Stimulated activated memory B cell treated with anti-CD40 and anti-IgM and Interleukin-4, amounts not matched to agents 10 μg/mL and 1 μg/mL and 100 μg/mL, for 72 hours (primary cell): ENCODE measurements around the gene OR52I1.

Experiments
- ATAC-seq: fragments of 150-1000 bp; cut with Tn5 transposase; 2 replicates; pipeline ENCODE4 v1.10.0; 2021
- H3K27ac Mint-ChIP-seq: one replicate; pipeline ENCODE4 v1.8.0; 2022; ENCODE audit warnings: mild to moderate bottlenecking, mixed read lengths
- H3K27me3 Mint-ChIP-seq: one replicate; pipeline ENCODE4 v1.8.0; 2022; ENCODE audit warnings: mixed read lengths
- H3K36me3 Mint-ChIP-seq: one replicate; pipeline ENCODE4 v1.8.0; 2022; ENCODE audit warnings: mixed read lengths
- H3K4me1 Mint-ChIP-seq: one replicate; pipeline ENCODE4 v1.8.0; 2022; ENCODE audit warnings: mixed read lengths
- H3K4me3 Mint-ChIP-seq: one replicate; pipeline ENCODE4 v1.8.0; 2022; ENCODE audit warnings: mild to moderate bottlenecking, moderate library complexity, mixed read lengths
- H3K9me3 Mint-ChIP-seq: one replicate; pipeline ENCODE4 v1.8.0; 2022; ENCODE audit warnings: mixed read lengths

Gene OR52I1, protein sequence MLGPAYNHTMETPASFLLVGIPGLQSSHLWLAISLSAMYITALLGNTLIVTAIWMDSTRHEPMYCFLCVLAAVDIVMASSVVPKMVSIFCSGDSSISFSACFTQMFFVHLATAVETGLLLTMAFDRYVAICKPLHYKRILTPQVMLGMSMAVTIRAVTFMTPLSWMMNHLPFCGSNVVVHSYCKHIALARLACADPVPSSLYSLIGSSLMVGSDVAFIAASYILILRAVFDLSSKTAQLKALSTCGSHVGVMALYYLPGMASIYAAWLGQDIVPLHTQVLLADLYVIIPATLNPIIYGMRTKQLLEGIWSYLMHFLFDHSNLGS

GRCh38 chr11:4593739-4594138 is at the start of gene OR52I1:
Gene OR52I1, plus strand, starts transcription at chr11:4594039. Its CDS starts 0 bp downstream, at chr11:4594039.
- ATAC-seq, result no peak
- H3K4me3 Mint-ChIP-seq, result no peak within 1 kb of the TSS
- H3K27me3 Mint-ChIP-seq, result no peaks in the 10 kb centered on the region
- no peaks in the 10 kb centered on the region for H3K9me3 Mint-ChIP-seq
- no peak within 1 kb of the TSS for H3K27ac Mint-ChIP-seq
- no peaks in the 10 kb centered on the region for H3K4me1 Mint-ChIP-seq
- H3K36me3 Mint-ChIP-seq, result peaks cover 25% of the 10 kb centered on the region

DNA sequence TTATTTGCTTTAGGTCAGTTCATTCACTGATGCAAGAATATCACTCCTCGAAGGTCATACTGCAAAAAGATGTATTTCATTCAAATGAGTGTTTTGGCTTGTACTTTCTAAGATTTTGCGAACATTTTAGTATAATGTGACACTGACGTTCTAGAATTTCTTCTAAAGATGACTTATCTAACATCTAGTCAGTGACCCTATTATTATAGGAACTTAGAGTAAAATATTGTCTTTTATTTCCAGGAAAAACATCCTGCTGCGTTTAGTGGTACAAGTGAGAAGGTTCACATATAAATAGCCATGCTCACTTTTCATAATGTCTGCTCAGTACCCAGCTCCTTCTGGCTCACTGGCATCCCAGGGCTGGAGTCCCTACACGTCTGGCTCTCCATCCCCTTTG is 48.9 kb upstream of the OR52I1 start, which contains the start of gene OR52M1:
Gene OR52M1, plus strand, starts transcription at position 301 of the 400 bp plus-strand sequence. Its CDS starts 0 bp downstream, at position 301.
- Mint-ChIP-seq H3K27ac (no peak within 1 kb of the TSS), H3K4me3 (no peak within 1 kb of the TSS), H3K27me3 (no peaks in the 10 kb centered on the region), H3K9me3 (no peaks in the 10 kb centered on the region), H3K36me3 (no peaks in the 10 kb centered on the region), H3K4me1 (no peaks in the 10 kb centered on the region)
- no peak for ATAC-seq

DNA sequence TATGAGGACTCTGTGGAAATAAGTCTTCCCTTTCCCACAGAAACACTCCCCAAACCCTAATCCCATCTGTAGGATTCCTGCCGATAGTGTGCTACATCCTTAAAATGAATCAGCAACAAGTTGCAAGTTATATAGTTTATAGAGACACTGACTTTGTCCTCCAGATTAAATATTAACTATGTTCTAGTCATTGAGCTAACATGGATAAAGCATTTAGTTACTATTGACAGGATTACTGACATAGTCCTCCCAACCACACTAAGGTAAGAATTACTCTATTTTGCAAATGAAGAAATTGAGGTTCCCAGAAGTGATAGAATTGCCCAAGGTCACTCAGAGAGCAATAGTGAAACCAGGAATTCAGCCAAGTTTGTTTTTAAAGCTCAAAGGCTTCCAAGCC is 47.0 kb upstream of the OR52I1 start:
- Mint-ChIP-seq H3K27ac (no peak overlapping the region), H3K4me3 (no peak overlapping the region), H3K27me3 (peaks cover 9% of the 10 kb centered on the region), H3K9me3 (peaks cover 4% of the 10 kb centered on the region), H3K36me3 (no peaks in the 10 kb centered on the region), H3K4me1 (no peaks in the 10 kb centered on the region)
- no peak for ATAC-seq

- Mint-ChIP-seq H3K4me3 (no peak overlapping the region), H3K27ac (no peak overlapping the region), H3K9me3 (peaks cover 4% of the 10 kb centered on the region), H3K36me3 (no peaks in the 10 kb centered on the region), H3K27me3 (peaks cover 12% of the 10 kb centered on the region), H3K4me1 (no peaks in the 10 kb centered on the region)
- ATAC-seq, result no peak
These were observed 46.4 kb upstream of the OR52I1 start for GRCh38 chr11:4547416-4547815.

DNA sequence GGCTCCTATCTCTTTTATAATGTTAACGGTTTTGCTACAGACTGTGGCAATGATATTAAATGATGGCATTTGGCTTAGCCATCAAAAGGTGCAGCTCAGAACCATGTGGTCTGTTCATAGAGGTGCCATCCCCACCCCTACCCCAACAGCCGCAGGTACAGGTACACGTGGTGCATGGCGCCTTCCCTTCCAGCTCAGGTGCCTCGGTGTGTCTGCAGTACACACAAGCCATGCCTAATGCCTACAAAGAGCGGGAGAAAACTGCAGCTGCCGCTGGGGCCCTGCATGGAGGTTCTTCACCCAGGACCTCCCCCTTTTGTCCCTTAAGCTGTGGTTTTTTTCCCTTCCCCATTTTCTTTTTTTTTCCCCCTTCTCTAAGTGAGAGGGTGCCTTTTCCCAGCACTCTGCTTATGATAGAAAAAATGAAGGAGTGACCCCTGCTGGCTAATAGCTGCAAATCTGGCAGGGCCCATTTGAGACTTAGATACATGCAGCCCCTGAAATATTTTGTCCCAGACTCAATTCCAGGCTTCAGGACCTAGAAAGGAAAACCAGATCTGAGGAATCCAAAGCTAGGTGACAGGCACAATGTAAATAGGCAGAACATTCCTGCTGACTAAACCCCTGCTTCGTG is 42.4 kb upstream of the OR52I1 start:
- peaks cover 33% of the 10 kb centered on the region for H3K27me3 Mint-ChIP-seq
- peaks cover 8% of the 10 kb centered on the region for H3K9me3 Mint-ChIP-seq
- H3K36me3 Mint-ChIP-seq, result no peaks in the 10 kb centered on the region
- no peak overlapping the region for H3K27ac Mint-ChIP-seq
- H3K4me1 Mint-ChIP-seq, result no peaks in the 10 kb centered on the region
- H3K4me3 Mint-ChIP-seq, result no peak overlapping the region
- ATAC-seq, result no peak

DNA sequence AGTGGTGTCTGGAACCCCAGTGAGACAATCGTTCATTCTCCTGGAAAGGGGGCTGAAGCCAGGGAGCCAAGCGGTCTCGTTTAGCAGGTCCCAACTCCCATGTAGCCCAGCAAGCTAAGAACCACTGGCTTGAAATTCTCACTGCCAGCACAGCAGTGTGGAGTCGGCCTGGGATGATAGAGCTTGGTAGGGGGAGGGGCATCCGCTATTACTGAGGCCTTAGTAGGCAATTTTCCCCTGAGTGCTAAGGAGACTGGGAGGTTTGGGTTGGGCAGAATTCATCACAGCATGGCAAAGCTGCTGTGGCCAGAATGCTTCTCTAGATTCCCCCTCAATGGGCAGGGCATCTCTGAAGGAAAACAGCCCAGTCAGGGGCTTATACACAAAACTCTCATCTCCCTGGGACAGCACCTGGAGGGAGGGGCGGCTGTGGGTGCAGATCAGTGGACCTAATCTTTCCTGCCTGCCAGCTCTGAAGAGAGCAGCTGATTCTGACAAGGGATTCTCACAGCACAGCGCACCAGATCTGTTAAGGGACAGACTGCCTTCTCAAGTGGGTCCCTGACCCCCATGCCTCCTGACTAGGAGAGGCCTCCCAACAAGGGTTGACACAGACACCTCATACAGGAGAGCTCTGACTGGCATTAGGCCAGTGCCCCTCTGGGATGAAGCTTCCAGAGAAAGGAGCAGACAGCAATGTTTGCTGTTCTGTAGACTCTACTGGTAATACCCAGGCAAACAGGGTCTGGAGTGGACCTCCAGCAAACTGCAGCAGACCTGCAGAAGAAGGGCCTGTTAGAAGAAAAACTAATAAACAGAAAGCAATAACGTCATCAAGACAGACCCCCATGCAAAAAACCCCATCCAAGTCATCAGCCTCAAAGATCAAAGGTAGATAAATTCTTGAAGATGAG is 34.1 kb upstream of the OR52I1 start:
- Mint-ChIP-seq H3K9me3 (peaks cover 3% of the 10 kb centered on the region), H3K36me3 (no peaks in the 10 kb centered on the region), H3K27ac (no peak overlapping the region), H3K27me3 (peaks cover 33% of the 10 kb centered on the region), H3K4me1 (no peaks in the 10 kb centered on the region), H3K4me3 (no peak overlapping the region)
- no peak for ATAC-seq

- H3K4me1 Mint-ChIP-seq, result no peaks in the 10 kb centered on the region
- H3K9me3 Mint-ChIP-seq, result peaks cover 7% of the 10 kb centered on the region
- H3K27ac Mint-ChIP-seq, result no peak overlapping the region
- no peaks in the 10 kb centered on the region for H3K36me3 Mint-ChIP-seq
- H3K4me3 Mint-ChIP-seq, result no peak overlapping the region
- no peak for ATAC-seq
- H3K27me3 Mint-ChIP-seq, result peaks cover 33% of the 10 kb centered on the region
These were observed 33.4 kb upstream of the OR52I1 start for GRCh38 chr11:4560467-4560866.

DNA sequence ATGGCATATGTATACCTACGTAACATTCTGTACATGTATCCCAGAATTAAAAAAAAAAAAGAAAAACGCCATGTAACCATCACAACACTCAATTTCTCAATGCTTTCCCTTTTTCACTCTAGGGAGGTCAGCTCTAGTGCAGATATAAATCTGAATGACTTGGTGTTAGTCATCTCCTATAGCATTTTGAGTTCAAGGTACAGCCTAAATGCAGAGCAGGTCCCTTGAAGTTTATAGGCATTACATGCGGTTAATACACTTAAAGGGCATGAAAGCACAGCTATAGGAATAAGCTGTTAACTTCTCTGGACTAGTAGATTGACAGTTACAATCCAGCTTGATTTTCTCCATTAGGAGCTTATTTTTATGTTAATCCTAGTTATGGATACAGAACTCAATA is 28.5 kb upstream of the OR52I1 start:
- H3K4me1 Mint-ChIP-seq, result no peaks in the 10 kb centered on the region
- H3K36me3 Mint-ChIP-seq, result no peaks in the 10 kb centered on the region
- H3K4me3 Mint-ChIP-seq, result no peak overlapping the region
- no peak overlapping the region for H3K27ac Mint-ChIP-seq
- H3K9me3 Mint-ChIP-seq, result peaks cover 7% of the 10 kb centered on the region
- peaks cover 18% of the 10 kb centered on the region for H3K27me3 Mint-ChIP-seq
- no peak for ATAC-seq

- no peak for ATAC-seq
- Mint-ChIP-seq H3K9me3 (peaks cover 4% of the 10 kb centered on the region), H3K27me3 (no peaks in the 10 kb centered on the region), H3K36me3 (no peaks in the 10 kb centered on the region), H3K4me3 (no peak overlapping the region), H3K4me1 (no peaks in the 10 kb centered on the region), H3K27ac (no peak overlapping the region)
These were observed 24.8 kb upstream of the OR52I1 start for GRCh38 chr11:4569075-4569474.

- Mint-ChIP-seq H3K4me1 (no peaks in the 10 kb centered on the region), H3K36me3 (no peaks in the 10 kb centered on the region), H3K27me3 (peaks cover 53% of the 10 kb centered on the region), H3K27ac (no peak overlapping the region), H3K9me3 (no peaks in the 10 kb centered on the region), H3K4me3 (no peak overlapping the region)
- ATAC-seq, result no peak
These were observed 17.0 kb upstream of the OR52I1 start for GRCh38 chr11:4576880-4577279.

DNA sequence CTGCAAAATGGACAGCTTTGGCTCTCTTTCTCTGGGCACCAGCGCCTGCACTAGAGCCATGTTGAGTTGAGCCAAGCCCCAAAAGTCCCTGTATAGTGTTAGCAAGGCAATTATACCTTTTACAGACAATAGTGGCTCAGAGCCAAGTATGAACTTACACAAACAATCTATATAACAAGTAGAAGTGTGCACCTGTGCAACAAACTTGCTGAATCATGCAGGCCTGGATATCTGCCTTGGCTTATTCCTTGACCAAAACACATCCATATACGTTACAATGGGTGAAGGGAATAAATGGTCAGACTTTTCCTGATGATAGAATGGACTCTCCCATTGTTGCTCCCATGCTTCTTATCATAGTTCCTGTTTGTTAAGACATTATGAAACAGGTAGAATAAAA is 16.1 kb upstream of the OR52I1 start:
- Mint-ChIP-seq H3K4me1 (no peaks in the 10 kb centered on the region), H3K36me3 (no peaks in the 10 kb centered on the region), H3K4me3 (no peak overlapping the region), H3K9me3 (no peaks in the 10 kb centered on the region), H3K27me3 (peaks cover 61% of the 10 kb centered on the region), H3K27ac (no peak overlapping the region)
- ATAC-seq, result no peak

- Mint-ChIP-seq H3K27ac (no peak overlapping the region), H3K36me3 (no peaks in the 10 kb centered on the region), H3K4me3 (no peak overlapping the region), H3K9me3 (no peaks in the 10 kb centered on the region), H3K27me3 (peaks cover 66% of the 10 kb centered on the region), H3K4me1 (no peaks in the 10 kb centered on the region)
- ATAC-seq, result no peak
These were observed 15.2 kb upstream of the OR52I1 start for GRCh38 chr11:4578624-4579023.

DNA sequence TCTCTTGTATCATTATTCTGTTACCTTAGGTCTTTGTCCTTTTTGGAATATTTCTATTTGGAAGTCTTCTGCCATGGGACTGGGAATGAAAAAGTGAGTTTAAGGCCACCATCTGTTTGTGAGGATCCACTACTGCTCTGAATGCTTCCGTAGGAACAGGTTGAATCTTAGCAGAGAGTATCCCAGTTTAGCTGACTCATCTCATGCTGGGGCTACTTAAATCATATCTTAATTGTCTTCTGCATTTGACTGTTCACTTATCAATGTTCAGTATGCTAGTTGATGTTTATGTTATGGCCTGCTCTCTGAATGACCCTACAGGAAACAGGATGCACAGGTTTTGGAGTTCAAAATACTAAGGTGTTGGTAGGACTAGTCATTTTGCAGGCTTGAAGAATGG is 13.7 kb upstream of the OR52I1 start:
- Mint-ChIP-seq H3K4me1 (no peaks in the 10 kb centered on the region), H3K27me3 (peaks cover 66% of the 10 kb centered on the region), H3K4me3 (no peak overlapping the region), H3K36me3 (no peaks in the 10 kb centered on the region), H3K27ac (no peak overlapping the region), H3K9me3 (no peaks in the 10 kb centered on the region)
- no peak for ATAC-seq

DNA sequence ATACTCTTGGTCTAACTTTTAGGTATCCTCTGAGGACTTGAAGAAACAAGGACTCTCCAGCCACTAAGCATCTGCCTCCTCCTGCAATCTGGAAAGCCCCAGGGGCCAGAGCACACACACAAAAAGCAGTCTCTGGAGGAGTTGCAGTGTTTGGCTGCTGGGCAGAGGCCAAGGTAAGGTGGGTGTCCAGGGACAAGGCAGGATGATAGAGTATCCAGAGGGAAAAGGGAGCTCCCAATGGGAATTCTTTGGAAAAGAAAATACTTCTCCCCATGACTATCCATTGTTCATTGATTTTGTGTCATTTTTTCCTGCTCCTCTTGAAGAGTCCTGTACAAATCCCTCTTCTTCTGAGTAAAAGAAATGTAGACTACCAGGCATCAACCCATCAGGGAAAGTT is 12.4 kb upstream of the OR52I1 start, which contains the start of gene OR52I2:
Gene OR52I2, plus strand, starts transcription at position 301 of the 400 bp plus-strand sequence.
- H3K36me3 Mint-ChIP-seq, result no peaks in the 10 kb centered on the region
- H3K27me3 Mint-ChIP-seq, result peaks cover 53% of the 10 kb centered on the region
- H3K9me3 Mint-ChIP-seq, result no peaks in the 10 kb centered on the region

GRCh38 chr11:4589017-4589416 is 4.8 kb upstream of the OR52I1 start:
- Mint-ChIP-seq H3K9me3 (no peaks in the 10 kb centered on the region), H3K4me1 (no peaks in the 10 kb centered on the region), H3K4me3 (no peak overlapping the region), H3K27me3 (peaks cover 8% of the 10 kb centered on the region), H3K27ac (no peak overlapping the region), H3K36me3 (no peaks in the 10 kb centered on the region)
- ATAC-seq, result no peak

More for the DNA sequence above, 12.4 kb upstream of the OR52I1 start, which contains the start of gene OR52I2:
- Mint-ChIP-seq H3K27ac (no peak within 1 kb of the TSS), H3K4me3 (no peak within 1 kb of the TSS), H3K4me1 (no peaks in the 10 kb centered on the region)
- ATAC-seq, result no peak
